Measurements from ENCODE around the gene OPRM1. TPM values are rescaled to one million over a fixed set of nuclear protein-coding genes. Genes with fewer than 3 reads are reported as not detected.
"Not testable (repeated sequence)": the region's sequence is repeated elsewhere in the genome, so short reads cannot be mapped to it uniquely, and the experiment has no call there.

Gene OPRM1
- polyA plus RNA-seq, 3 donors: not detected

DNA sequence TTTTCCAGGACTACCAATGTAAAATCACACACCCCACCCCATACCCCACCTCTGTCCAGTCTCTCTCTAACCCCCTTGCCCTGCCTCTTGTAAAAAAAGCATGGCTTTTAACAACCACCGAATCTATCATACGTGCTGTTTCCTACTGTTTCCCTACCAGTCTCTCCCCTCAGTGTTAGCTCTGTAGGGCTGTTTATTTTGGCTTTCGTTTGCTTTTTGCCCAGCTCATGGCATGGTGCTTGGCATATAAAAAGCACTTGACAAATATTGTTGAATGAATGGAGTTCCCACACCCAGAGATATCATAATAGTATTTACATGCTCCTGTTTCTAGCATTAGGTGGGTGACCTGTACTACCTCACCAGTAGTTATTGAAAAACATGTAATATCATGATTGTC, 148.2 kb downstream of the OPRM1 start:
- no peak for DNase-seq (ENCODE audit: extremely low read depth in 1 of 11, low read depth in 9 of 11, low spot score in 4 of 11)

- DNase-seq (ENCODE audit: extremely low read depth in 1 of 11, low read depth in 9 of 11, low spot score in 4 of 11): no peak
Observed at GRCh38 chr6:154187714-154188113, 148.7 kb downstream of the OPRM1 start.

DNA sequence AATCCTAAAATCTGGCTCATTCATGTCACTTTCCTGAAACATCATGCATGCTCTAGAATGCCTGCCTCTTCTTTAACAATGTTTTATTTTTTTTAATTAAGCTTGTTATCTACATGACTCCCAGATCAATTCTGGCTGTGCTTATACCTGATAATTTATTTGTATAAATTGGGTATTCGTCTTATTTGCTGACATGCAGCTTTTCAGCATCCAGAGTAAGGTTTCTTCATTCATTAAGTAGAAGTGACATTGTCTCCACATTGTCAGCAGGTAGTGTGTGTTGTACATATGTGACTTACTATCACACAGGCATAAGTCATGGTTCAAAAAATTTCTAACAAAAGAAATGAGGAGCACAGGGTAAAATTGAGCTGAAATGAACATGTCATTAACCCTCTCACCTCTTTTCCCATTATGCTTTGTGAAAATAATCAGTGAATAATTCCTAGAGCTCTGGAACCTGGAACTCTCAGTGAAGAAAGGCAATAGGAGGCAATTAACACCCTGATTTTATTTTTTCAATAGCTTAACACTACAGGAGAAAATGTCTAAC, 157.4 kb downstream of the OPRM1 start:
- no peak for DNase-seq (ENCODE audit: extremely low read depth in 1 of 11, low read depth in 9 of 11, low spot score in 4 of 11)

GRCh38 chr6:154197196-154197860, 158.3 kb downstream of the OPRM1 start:
- peak in 3 of 11 donors; percentile 16 to 29 (median 27) for DNase-seq (ENCODE audit: extremely low read depth in 1 of 11, low read depth in 9 of 11, low spot score in 4 of 11)

GRCh38 chr6:154201688-154202087, 162.6 kb downstream of the OPRM1 start:
- not testable (repeated sequence) for DNase-seq (ENCODE audit: extremely low read depth in 1 of 11, low read depth in 9 of 11, low spot score in 4 of 11)

GRCh38 chr6:154202339-154202738, 163.3 kb downstream of the OPRM1 start:
- no peak for DNase-seq (ENCODE audit: extremely low read depth in 1 of 11, low read depth in 9 of 11, low spot score in 4 of 11)

DNA sequence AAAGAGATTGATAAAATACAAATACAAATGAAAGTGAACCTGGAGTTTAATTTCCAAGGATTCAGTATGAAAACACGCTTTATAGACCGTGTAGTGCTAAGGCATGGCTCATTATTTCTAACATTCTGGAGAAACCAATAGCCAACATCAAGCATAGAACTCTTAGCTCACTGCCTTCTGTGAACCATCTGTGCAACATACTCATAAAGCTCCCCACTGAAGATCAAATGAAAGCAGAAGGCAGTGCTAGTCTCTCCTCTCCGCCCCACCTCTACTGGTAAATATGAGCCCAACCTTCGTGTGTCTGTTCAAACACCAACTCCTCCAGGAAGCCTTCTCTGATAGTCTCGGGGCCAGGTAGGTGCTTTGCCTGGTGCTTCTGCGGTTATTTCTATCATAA, 163.9 kb downstream of the OPRM1 start:
- DNase-seq (ENCODE audit: extremely low read depth in 1 of 11, low read depth in 9 of 11, low spot score in 4 of 11): no peak

GRCh38 chr6:154206141-154206540, 167.1 kb downstream of the OPRM1 start:
- DNase-seq (ENCODE audit: extremely low read depth in 1 of 11, low read depth in 9 of 11, low spot score in 4 of 11): no peak

DNA sequence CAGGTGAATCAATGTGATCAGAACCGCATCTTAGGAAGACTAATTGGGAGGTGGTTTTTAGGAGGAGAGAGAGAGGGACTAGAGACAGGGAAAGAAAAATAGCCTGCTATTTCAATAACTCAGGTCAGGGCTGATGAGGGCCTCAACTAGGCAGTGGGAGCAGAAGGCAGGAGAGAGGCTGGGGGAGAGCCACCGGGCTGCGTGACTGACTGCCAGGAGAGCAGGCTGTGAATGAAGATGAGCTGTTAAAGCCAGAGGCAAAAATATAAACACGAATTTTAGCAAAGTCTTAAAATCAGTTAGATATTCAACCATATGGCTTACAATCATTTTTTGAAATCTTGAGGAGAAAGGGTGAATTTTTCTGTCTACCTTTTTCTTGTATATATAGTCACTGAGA, 168.0 kb downstream of the OPRM1 start:
- DNase-seq (ENCODE audit: extremely low read depth in 1 of 11, low read depth in 9 of 11, low spot score in 4 of 11): no peak

DNA sequence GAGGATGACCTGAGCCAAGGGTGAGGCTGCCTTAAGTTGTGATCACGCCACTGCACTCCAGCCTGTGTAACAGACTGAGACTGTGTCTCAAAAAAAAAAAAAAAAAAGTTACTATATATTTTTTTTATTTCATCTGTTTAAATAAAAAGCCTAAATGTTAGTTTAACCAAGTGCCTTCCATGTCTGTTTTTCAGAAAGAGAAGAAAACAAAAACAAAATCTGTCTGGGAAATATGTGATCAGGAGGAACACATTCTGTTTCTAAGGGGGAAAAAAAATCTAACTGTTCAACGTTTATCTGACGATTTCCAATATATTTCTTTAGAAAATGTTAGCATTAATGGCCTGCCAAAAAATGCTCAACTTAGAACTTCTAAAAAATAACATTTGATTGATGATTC, 170.5 kb downstream of the OPRM1 start:
- DNase-seq (ENCODE audit: extremely low read depth in 1 of 11, low read depth in 9 of 11, low spot score in 4 of 11): no peak

- no peak for DNase-seq (ENCODE audit: extremely low read depth in 1 of 11, low read depth in 9 of 11, low spot score in 4 of 11)
Observed at GRCh38 chr6:154210678-154211077, 171.6 kb downstream of the OPRM1 start.

GRCh38 chr6:154213782-154214181, 174.7 kb downstream of the OPRM1 start:
- no peak for DNase-seq (ENCODE audit: extremely low read depth in 1 of 11, low read depth in 9 of 11, low spot score in 4 of 11)

DNA sequence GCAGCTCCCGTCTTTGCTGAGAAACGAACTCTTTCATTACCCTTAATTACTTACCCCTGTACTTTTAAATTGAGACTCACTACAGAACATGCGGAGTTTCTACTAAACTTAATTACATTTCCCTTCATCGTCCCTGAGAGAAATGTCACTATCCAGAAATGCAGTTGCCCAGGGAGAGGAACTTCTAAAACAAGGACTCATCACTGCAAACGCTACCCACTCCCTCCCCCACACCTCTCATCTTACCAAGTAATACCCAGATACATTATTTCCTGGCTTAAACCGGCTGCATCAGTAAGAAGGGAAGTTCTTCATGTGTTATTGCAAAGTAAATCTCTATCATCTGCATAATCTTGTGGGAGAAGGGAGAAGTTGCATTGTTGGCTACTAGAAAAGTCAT, 179.3 kb downstream of the OPRM1 start:
- peak in 7 of 11 donors; percentile 24 to 45 (median 29) for DNase-seq (ENCODE audit: extremely low read depth in 1 of 11, low read depth in 9 of 11, low spot score in 4 of 11)

DNA sequence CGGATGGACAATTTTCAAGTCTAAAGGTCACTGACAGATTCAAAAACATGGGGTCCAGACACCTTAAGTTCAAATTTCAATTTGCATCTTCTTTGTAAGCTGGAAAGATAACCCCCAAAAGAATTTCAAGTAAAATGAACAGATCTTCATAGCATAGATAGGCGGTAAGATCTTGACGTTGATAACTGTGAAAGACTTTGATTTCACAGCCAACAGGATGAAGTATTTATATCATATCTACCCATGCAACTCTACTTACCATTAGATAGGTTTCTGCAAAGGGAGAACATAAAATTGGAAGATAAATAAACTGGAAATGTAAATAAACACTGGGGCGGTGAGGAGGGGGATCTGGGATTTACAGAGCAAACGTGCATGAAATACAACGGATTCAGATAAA, 179.7 kb downstream of the OPRM1 start:
- DNase-seq (ENCODE audit: extremely low read depth in 1 of 11, low read depth in 9 of 11, low spot score in 4 of 11): no peak

DNA sequence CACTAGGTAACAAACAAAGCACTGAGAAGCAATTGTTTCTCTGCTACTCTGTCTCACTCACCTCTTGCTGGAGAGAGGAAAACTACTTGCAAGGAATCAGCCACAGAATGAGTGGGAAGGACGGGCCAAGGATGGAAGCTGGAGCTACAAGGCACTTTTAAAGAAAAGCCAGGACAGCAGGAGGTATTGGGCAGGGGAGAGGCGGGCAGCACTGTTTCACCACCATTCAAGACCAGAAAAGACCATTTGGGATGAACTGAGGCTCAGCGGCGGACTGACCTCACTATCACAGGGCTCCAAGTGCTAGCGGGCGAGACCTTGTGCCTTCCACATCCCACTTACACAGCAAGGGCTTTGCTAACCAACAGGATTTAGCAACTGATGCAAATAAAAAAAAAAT, 180.2 kb downstream of the OPRM1 start:
- DNase-seq (ENCODE audit: extremely low read depth in 1 of 11, low read depth in 9 of 11, low spot score in 4 of 11): no peak

DNA sequence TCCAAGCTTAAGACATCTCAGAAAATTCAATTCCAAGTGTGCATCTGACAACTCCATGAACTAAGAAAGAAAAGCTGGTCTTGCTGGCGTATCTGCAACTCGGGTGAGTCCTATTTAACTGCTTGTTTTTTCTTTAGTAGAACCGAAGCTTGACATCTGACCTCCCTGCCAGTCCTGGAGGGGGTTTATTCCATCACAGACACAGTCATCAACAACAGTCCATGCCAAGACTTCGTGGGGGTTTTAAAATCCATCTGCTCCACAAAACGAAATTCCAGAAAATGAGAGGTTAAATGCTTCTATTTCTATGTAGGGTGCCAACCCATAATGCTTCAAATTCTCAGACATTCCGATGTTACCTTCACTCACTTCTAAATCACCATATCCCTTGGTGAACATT, 183.7 kb downstream of the OPRM1 start:
- no peak for DNase-seq (ENCODE audit: extremely low read depth in 1 of 11, low read depth in 9 of 11, low spot score in 4 of 11)

- DNase-seq (ENCODE audit: extremely low read depth in 1 of 11, low read depth in 9 of 11, low spot score in 4 of 11): no peak
Observed at GRCh38 chr6:154223296-154223695, 184.3 kb downstream of the OPRM1 start.

DNA sequence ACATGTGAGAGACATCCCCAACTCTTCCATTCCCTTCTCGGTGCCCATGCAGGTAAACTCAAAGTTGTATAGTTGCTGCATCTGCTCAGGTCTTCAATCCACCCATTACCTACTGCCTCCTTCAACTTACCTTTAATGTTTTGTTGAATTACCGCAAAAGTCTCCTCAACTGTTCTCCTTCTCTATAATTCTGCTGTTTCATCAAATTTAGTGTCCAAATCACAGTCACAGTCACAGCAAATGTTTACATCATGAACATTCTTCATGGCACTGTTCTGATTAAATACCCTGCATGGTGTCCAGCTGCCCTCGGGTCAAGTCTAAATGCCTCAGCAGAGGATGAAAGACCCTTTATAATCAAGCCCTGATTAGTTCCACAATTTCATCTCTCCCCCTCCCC, 187.4 kb downstream of the OPRM1 start:
- DNase-seq (ENCODE audit: extremely low read depth in 1 of 11, low read depth in 9 of 11, low spot score in 4 of 11): no peak

- no peak for DNase-seq (ENCODE audit: extremely low read depth in 1 of 11, low read depth in 9 of 11, low spot score in 4 of 11)
Observed at GRCh38 chr6:154227862-154228520, 189.0 kb downstream of the OPRM1 start.

GRCh38 chr6:154228521-154228905, 189.5 kb downstream of the OPRM1 start:
- DNase-seq (ENCODE audit: extremely low read depth in 1 of 11, low read depth in 9 of 11, low spot score in 4 of 11): no peak

- DNase-seq (ENCODE audit: extremely low read depth in 1 of 11, low read depth in 9 of 11, low spot score in 4 of 11): no peak
Observed at GRCh38 chr6:154229786-154230185, 190.7 kb downstream of the OPRM1 start.

Measured in renal cortex interstitium (tissue), 11 donors.